Lower lobe of right lung (tissue), 2 donors: ENCODE results near the gene IKZF2. TPM values are rescaled to one million over a fixed set of nuclear protein-coding genes. Genes with fewer than 3 reads are reported as not detected.

Experiments
- ATAC-seq, 2 donors: fragments of 200-7000 bp; cut with Tn5 transposase; one replicate each; pipeline ENCODE4 v1.9.1; 2020 to 2022; ENCODE audit warnings: mild to moderate bottlenecking in 2 of 2, moderate library complexity in 2 of 2
- DNase-seq: peaks from one replicate; pipeline ENCODE4 v3.0.0-alpha.2; 2020
- H3K27ac ChIP-seq: fragments of 200-600 bp; one replicate; pipeline ENCODE4 v1.8.0; 2022
- H3K27me3 ChIP-seq: fragments of 200-600 bp; one replicate; pipeline ENCODE4 v1.8.0; 2022; ENCODE audit warnings: low read depth
- H3K36me3 ChIP-seq: fragments of 200-600 bp; one replicate; pipeline ENCODE4 v1.8.0; 2022; ENCODE audit warnings: mild to moderate bottlenecking
- H3K4me1 ChIP-seq: fragments of 200-600 bp; one replicate; pipeline ENCODE4 v1.8.0; 2022
- H3K4me3 ChIP-seq: fragments of 200-600 bp; one replicate; pipeline ENCODE4 v1.8.0; 2022; ENCODE audit warnings: mild to moderate bottlenecking
- H3K9me3 ChIP-seq: fragments of 200-600 bp; one replicate; pipeline ENCODE4 v1.8.0; 2022
- CTCF ChIP-seq: fragments of 200-600 bp; IDR thresholded peaks from one replicate; pipeline ENCODE4 v1.8.0; 2022; ENCODE audit warnings: antibody characterized with exemption, mild to moderate bottlenecking
- intact Hi-C: fragments of 100-400 bp; cut with DNase I; formaldehyde crosslinking; loops from one replicate; pipeline ENCODE4 v1.11.0; 2022
- total RNA-seq: library from RNA; stranded (reverse); fragmentation: NEBNext Ultra II Directional; extraction: Animal tissue kit (Norgen Biotek cat#: 25700); gene quantifications from one replicate; pipeline ENCODE4 v1.2.1, GENCODE V29; 2021
- donor health status: DM: no; HTN: yes; CAD: no; lungs with severe emphysema.

The IKZF2 gene
- total RNA-seq, 1 donor from 2014 or later, result 16.5 TPM

- intact Hi-C loops, result no loop called here
- Histone ChIP-seq H3K9me3 (no peaks in the 10 kb centered on the region), H3K36me3 (no peaks in the 10 kb centered on the region), H3K4me3 (no peak overlapping the region), H3K27me3 (no peaks in the 10 kb centered on the region), H3K27ac (peak overlapping the region; percentile 0), H3K4me1 (peaks cover 15% of the 10 kb centered on the region)
- DNase-seq (no peak), ATAC-seq (peak; percentile 56 to 65)
- TF ChIP-seq CTCF, result no peak
These were observed 192.6 kb downstream of the IKZF2 start for GRCh38 chr2:212958757-212959295.

GRCh38 chr2:212958133-212958532, 193.3 kb downstream of the IKZF2 start:
- intact Hi-C loops, result no loop called here
- H3K27ac ChIP-seq, result peak overlapping the region; percentile 0

GRCh38 chr2:212957624-212958023, 193.8 kb downstream of the IKZF2 start:
- no peak overlapping the region for H3K27ac ChIP-seq
- peaks cover 15% of the 10 kb centered on the region for H3K4me1 ChIP-seq
- no peaks in the 10 kb centered on the region for H3K27me3 ChIP-seq
- H3K9me3 ChIP-seq, result no peaks in the 10 kb centered on the region
- no peak overlapping the region for H3K4me3 ChIP-seq
- DNase-seq (no peak), ATAC-seq (peak; percentile 76 to 78)
- intact Hi-C loops, result no loop called here
- H3K36me3 ChIP-seq, result no peaks in the 10 kb centered on the region
- TF ChIP-seq CTCF, result no peak

More at GRCh38 chr2:212958133-212958532, 193.3 kb downstream of the IKZF2 start:
- H3K4me1 ChIP-seq, result peaks cover 15% of the 10 kb centered on the region
- H3K27me3 ChIP-seq, result no peaks in the 10 kb centered on the region
- no peaks in the 10 kb centered on the region for H3K36me3 ChIP-seq
- no peak overlapping the region for H3K4me3 ChIP-seq
- no peak for TF ChIP-seq CTCF
- no peaks in the 10 kb centered on the region for H3K9me3 ChIP-seq
- no peak for DNase-seq
- ATAC-seq, result no peak

GRCh38 chr2:212956665-212957607, 194.5 kb downstream of the IKZF2 start:
- Histone ChIP-seq H3K36me3 (no peaks in the 10 kb centered on the region), H3K27me3 (no peaks in the 10 kb centered on the region), H3K4me3 (no peak overlapping the region), H3K4me1 (peaks cover 15% of the 10 kb centered on the region), H3K9me3 (no peaks in the 10 kb centered on the region), H3K27ac (no peak overlapping the region)
- intact Hi-C loops, result no loop called here
- ATAC-seq, result no peak
- TF ChIP-seq CTCF, result no peak
- no peak for DNase-seq

GRCh38 chr2:212953170-212953920, 198.1 kb downstream of the IKZF2 start:
- no peak for DNase-seq
- no peak overlapping the region for H3K4me3 ChIP-seq
- peaks cover 15% of the 10 kb centered on the region for H3K4me1 ChIP-seq
- no peak for TF ChIP-seq CTCF
- no peaks in the 10 kb centered on the region for H3K27me3 ChIP-seq
- no peaks in the 10 kb centered on the region for H3K36me3 ChIP-seq
- no peaks in the 10 kb centered on the region for H3K9me3 ChIP-seq
- ATAC-seq, result no peak
- intact Hi-C loops, result no loop called here
- H3K27ac ChIP-seq, result no peak overlapping the region
